Mucosa of gallbladder (tissue), 1 donor: Measurements from ENCODE around the gene CCT6B. TPM values are rescaled to one million over a fixed set of nuclear protein-coding genes. Genes with fewer than 3 reads are reported as not detected.
"Not testable (repeated sequence)": the region's sequence is repeated elsewhere in the genome, so short reads cannot be mapped to it uniquely, and the experiment has no call there.

Experiments used
- DNase-seq: peaks from one replicate; pipeline ENCODE4 v3.0.0-alpha.2; 2020; ENCODE audit warnings: low spot score
- total RNA-seq: library from RNA; stranded (reverse); gene quantifications from one replicate; pipeline ENCODE4 v1.2.1, GENCODE V29; 2021
- donor health status: DM: no; HTN: no; CAD: no.

CCT6B gene
- total RNA-seq, 1 donor from 2014 or later = 1.2 TPM

- peak; percentile 95 for DNase-seq
Observed at GRCh38 chr17:34980353-34980680, 19.1 kb upstream of the CCT6B start, which contains the start of gene LIG3. Gene LIG3, plus strand, starts transcription at chr17:34980512. Its CDS starts 2,494 bp downstream, at chr17:34983006.

GRCh38 chr17:34979650-34980352, 18.5 kb upstream of the CCT6B start:
- DNase-seq = no peak

GRCh38 chr17:34979153-34979552, 17.9 kb upstream of the CCT6B start:
- no peak for DNase-seq

GRCh38 chr17:34974794-34975785, 13.8 kb upstream of the CCT6B start:
- DNase-seq = peak; percentile 12

- no peak for DNase-seq
Observed at GRCh38 chr17:34974179-34974578, 12.9 kb upstream of the CCT6B start.

GRCh38 chr17:34958438-34958837, 2.8 kb downstream of the CCT6B start:
- DNase-seq = no peak

- DNase-seq = not testable (repeated sequence)
Observed at GRCh38 chr17:34950780-34951179, 10.5 kb downstream of the CCT6B start.

GRCh38 chr17:34930283-34930682, 31.0 kb downstream of the CCT6B start:
- DNase-seq = no peak

GRCh38 chr17:34926661-34927060, 34.6 kb downstream of the CCT6B start:
- DNase-seq = no peak

GRCh38 chr17:34920676-34921075, 40.6 kb downstream of the CCT6B start:
- DNase-seq = no peak

- DNase-seq = no peak
Observed at GRCh38 chr17:34917381-34917780, 43.9 kb downstream of the CCT6B start.

GRCh38 chr17:34916120-34916519, 45.1 kb downstream of the CCT6B start:
- no peak for DNase-seq

- no peak for DNase-seq
Observed at GRCh38 chr17:34913001-34913400, 48.3 kb downstream of the CCT6B start.

- DNase-seq = no peak
Observed at GRCh38 chr17:34909040-34909439, 52.2 kb downstream of the CCT6B start.

GRCh38 chr17:34902831-34903547, 58.3 kb downstream of the CCT6B start:
- DNase-seq = no peak

- no peak for DNase-seq
Observed at GRCh38 chr17:34899643-34900291, 61.5 kb downstream of the CCT6B start.

GRCh38 chr17:34895383-34895782, 65.9 kb downstream of the CCT6B start:
- DNase-seq = no peak

GRCh38 chr17:34894964-34895363, 66.3 kb downstream of the CCT6B start:
- no peak for DNase-seq

- DNase-seq = no peak
Observed at GRCh38 chr17:34892461-34893249, 68.6 kb downstream of the CCT6B start.

- no peak for DNase-seq
Observed at GRCh38 chr17:34886831-34887230, 74.4 kb downstream of the CCT6B start.

- no peak for DNase-seq
Observed at GRCh38 chr17:34885076-34885475, 76.2 kb downstream of the CCT6B start.
